ENCODE results near the gene ROBO4. TPM values are rescaled to one million over a fixed set of nuclear protein-coding genes. Genes with fewer than 3 reads are reported as not detected.
A peak's percentile ranks its signal among the peaks of the same experiment; 100 is the strongest.

The ROBO4 gene
- total and polyA plus RNA-seq, 2 of the 13 experiments (the other 11 are each of a cell fraction or from before 2014, with no cell fraction given), result 0.07 to 1.1 TPM

DNA sequence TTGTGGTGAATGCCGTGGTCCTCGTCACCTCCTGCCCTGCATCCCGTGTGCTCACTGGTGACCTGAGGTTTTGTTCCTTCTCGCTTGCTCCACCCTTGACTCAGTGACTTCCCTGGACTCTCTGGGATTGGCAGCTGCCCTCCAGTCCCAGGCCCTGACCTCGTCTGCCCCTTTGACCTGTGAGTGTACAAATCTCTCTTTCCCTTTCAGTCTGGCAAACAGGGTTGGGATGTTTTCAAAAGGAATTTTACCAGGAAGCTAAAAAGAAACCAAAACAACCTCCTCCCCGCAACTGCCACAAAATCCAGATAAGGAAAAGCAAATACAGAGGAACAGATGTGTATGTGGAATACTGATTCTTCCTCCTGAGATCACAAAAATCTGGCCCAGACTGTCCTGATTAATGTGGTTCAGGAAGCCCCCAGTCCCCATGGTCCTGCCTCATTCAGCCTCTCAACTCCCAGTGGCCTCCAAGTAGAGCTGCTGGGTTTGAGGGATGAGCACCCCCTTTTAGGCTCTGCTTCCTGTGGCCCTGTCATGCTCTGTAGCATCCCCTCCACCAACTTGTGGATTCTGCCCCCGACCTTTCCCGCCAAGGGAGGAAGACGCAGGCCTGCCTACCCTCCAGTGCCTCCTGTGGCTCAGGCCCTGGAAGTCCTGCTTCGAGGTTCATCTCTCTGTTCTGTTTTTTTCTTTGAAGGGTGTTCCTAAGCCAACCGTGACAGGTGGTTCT, 15.2 kb downstream of the ROBO4 start (continued):
- TF ChIP-seq, protein P1, sequence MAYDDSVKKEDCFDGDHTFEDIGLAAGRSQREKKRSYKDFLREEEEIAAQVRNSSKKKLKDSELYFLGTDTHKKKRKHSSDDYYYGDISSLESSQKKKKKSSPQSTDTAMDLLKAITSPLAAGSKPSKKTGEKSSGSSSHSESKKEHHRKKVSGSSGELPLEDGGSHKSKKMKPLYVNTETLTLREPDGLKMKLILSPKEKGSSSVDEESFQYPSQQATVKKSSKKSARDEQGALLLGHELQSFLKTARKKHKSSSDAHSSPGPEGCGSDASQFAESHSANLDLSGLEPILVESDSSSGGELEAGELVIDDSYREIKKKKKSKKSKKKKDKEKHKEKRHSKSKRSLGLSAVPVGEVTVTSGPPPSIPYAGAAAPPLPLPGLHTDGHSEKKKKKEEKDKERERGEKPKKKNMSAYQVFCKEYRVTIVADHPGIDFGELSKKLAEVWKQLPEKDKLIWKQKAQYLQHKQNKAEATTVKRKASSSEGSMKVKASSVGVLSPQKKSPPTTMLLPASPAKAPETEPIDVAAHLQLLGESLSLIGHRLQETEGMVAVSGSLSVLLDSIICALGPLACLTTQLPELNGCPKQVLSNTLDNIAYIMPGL (CRISPR knock-in tag; IDR thresholded peaks at IDR 0.05; ENCODE audit: borderline replicate concordance in 1 of 2, low read depth in 1 of 2), result peak in 1 of 2 experiments; percentile 40; a peak in 2 of 4 replicates
- TF ChIP-seq FOXC1 (CRISPR knock-in tag; IDR thresholded peaks at IDR 0.05; ENCODE audit: borderline replicate concordance), result no peak
- TF ChIP-seq ZNF879 (CRISPR knock-in tag; IDR thresholded peaks at IDR 0.05), result no peak
- TF ChIP-seq, protein P2, sequence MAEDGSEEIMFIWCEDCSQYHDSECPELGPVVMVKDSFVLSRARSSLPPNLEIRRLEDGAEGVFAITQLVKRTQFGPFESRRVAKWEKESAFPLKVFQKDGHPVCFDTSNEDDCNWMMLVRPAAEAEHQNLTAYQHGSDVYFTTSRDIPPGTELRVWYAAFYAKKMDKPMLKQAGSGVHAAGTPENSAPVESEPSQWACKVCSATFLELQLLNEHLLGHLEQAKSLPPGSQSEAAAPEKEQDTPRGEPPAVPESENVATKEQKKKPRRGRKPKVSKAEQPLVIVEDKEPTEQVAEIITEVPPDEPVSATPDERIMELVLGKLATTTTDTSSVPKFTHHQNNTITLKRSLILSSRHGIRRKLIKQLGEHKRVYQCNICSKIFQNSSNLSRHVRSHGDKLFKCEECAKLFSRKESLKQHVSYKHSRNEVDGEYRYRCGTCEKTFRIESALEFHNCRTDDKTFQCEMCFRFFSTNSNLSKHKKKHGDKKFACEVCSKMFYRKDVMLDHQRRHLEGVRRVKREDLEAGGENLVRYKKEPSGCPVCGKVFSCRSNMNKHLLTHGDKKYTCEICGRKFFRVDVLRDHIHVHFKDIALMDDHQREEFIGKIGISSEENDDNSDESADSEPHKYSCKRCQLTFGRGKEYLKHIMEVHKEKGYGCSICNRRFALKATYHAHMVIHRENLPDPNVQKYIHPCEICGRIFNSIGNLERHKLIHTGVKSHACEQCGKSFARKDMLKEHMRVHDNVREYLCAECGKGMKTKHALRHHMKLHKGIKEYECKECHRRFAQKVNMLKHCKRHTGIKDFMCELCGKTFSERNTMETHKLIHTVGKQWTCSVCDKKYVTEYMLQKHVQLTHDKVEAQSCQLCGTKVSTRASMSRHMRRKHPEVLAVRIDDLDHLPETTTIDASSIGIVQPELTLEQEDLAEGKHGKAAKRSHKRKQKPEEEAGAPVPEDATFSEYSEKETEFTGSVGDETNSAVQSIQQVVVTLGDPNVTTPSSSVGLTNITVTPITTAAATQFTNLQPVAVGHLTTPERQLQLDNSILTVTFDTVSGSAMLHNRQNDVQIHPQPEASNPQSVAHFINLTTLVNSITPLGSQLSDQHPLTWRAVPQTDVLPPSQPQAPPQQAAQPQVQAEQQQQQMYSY (CRISPR knock-in tag; IDR thresholded peaks at IDR 0.05), result peak; percentile 91
- TF ChIP-seq, protein P3, sequence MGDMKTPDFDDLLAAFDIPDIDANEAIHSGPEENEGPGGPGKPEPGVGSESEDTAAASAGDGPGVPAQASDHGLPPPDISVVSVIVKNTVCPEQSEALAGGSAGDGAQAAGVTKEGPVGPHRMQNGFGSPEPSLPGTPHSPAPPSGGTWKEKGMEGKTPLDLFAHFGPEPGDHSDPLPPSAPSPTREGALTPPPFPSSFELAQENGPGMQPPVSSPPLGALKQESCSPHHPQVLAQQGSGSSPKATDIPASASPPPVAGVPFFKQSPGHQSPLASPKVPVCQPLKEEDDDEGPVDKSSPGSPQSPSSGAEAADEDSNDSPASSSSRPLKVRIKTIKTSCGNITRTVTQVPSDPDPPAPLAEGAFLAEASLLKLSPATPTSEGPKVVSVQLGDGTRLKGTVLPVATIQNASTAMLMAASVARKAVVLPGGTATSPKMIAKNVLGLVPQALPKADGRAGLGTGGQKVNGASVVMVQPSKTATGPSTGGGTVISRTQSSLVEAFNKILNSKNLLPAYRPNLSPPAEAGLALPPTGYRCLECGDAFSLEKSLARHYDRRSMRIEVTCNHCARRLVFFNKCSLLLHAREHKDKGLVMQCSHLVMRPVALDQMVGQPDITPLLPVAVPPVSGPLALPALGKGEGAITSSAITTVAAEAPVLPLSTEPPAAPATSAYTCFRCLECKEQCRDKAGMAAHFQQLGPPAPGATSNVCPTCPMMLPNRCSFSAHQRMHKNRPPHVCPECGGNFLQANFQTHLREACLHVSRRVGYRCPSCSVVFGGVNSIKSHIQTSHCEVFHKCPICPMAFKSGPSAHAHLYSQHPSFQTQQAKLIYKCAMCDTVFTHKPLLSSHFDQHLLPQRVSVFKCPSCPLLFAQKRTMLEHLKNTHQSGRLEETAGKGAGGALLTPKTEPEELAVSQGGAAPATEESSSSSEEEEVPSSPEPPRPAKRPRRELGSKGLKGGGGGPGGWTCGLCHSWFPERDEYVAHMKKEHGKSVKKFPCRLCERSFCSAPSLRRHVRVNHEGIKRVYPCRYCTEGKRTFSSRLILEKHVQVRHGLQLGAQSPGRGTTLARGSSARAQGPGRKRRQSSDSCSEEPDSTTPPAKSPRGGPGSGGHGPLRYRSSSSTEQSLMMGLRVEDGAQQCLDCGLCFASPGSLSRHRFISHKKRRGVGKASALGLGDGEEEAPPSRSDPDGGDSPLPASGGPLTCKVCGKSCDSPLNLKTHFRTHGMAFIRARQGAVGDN (CRISPR knock-in tag; IDR thresholded peaks at IDR 0.05), result peak; percentile 85
- TF ChIP-seq ZNF160 (CRISPR knock-in tag; IDR thresholded peaks at IDR 0.05), result no peak
- TF ChIP-seq SMARCC2 (IDR thresholded peaks at IDR 0.05), result no peak
- no peak for TF ChIP-seq KMT2B (CRISPR knock-in tag; IDR thresholded peaks at IDR 0.05)
- TF ChIP-seq EP300 (IDR thresholded peaks at IDR 0.05; ENCODE audit: low read depth in 2 of 2, low read length in 2 of 2), result peak in 1 of 2 experiments; percentile 78; a peak in 2 of 4 replicates
- TF ChIP-seq EP300 (CRISPR knock-in tag; IDR thresholded peaks at IDR 0.05; ENCODE audit: borderline replicate concordance), result no peak
- TF ChIP-seq, protein P4, sequence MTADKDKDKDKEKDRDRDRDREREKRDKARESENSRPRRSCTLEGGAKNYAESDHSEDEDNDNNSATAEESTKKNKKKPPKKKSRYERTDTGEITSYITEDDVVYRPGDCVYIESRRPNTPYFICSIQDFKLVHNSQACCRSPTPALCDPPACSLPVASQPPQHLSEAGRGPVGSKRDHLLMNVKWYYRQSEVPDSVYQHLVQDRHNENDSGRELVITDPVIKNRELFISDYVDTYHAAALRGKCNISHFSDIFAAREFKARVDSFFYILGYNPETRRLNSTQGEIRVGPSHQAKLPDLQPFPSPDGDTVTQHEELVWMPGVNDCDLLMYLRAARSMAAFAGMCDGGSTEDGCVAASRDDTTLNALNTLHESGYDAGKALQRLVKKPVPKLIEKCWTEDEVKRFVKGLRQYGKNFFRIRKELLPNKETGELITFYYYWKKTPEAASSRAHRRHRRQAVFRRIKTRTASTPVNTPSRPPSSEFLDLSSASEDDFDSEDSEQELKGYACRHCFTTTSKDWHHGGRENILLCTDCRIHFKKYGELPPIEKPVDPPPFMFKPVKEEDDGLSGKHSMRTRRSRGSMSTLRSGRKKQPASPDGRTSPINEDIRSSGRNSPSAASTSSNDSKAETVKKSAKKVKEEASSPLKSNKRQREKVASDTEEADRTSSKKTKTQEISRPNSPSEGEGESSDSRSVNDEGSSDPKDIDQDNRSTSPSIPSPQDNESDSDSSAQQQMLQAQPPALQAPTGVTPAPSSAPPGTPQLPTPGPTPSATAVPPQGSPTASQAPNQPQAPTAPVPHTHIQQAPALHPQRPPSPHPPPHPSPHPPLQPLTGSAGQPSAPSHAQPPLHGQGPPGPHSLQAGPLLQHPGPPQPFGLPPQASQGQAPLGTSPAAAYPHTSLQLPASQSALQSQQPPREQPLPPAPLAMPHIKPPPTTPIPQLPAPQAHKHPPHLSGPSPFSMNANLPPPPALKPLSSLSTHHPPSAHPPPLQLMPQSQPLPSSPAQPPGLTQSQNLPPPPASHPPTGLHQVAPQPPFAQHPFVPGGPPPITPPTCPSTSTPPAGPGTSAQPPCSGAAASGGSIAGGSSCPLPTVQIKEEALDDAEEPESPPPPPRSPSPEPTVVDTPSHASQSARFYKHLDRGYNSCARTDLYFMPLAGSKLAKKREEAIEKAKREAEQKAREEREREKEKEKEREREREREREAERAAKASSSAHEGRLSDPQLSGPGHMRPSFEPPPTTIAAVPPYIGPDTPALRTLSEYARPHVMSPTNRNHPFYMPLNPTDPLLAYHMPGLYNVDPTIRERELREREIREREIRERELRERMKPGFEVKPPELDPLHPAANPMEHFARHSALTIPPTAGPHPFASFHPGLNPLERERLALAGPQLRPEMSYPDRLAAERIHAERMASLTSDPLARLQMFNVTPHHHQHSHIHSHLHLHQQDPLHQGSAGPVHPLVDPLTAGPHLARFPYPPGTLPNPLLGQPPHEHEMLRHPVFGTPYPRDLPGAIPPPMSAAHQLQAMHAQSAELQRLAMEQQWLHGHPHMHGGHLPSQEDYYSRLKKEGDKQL (CRISPR knock-in tag; IDR thresholded peaks at IDR 0.05; ENCODE audit: low read depth), result no peak
- TF ChIP-seq RXRB (CRISPR knock-in tag; IDR thresholded peaks at IDR 0.05; ENCODE audit: borderline replicate concordance), result peak; percentile 96
- TF ChIP-seq XRCC5 (optimal IDR thresholded peaks at IDR 0.05; ENCODE audit: low read length), result peak; percentile 15

All from HepG2 (cell line).